Endothelial cell of umbilical vein (primary cell): Measurements from ENCODE around the gene CCDC12. TPM values are rescaled to one million over a fixed set of nuclear protein-coding genes. Genes with fewer than 3 reads are reported as not detected.

Experiments used
- BruUV-seq: library from RNA; stranded (reverse); fragments of 400-500 nt; replicated peaks from 2 replicates; lab custom pipeline; 2021; lab: Mats Ljungman, UMichigan
- CTCF ChIA-PET: fragments of 300-600, 350-600 bp; sonication (Branson Sonifier 250); formaldehyde crosslinking; loops from one replicate; lab custom pipeline; 2021; ENCODE audit warnings: antibody characterized with exemption, inconsistent platforms; lab: Charles Lee
- POLR2A ChIA-PET: fragments of 300-600, 350-600 bp; sonication (Branson Sonifier 250); formaldehyde crosslinking; loops from one replicate; lab custom pipeline; 2021; ENCODE audit warnings: antibody characterized with exemption, inconsistent platforms; lab: Charles Lee
- DNase-seq: peaks from one replicate; pipeline ENCODE4 v3.0.0-alpha.2; 2011; ENCODE audit warnings: low read depth, low spot score
- FAIRE-seq: peaks from 2 replicates; lab custom pipeline; 2011; peaks lifted over from hg19 to GRCh38; lab: Jason Lieb, UNC
- H2AFZ ChIP-seq: 2 replicates; pipeline ENCODE4 v1.6.0; 2012; ENCODE audit warnings: low read depth, low read length, control low read depth, inconsistent platforms
- H3K27ac ChIP-seq: 2 replicates; pipeline ENCODE4 v1.5.1; 2011; ENCODE audit warnings: low read depth, mild to moderate bottlenecking, control low read depth, low read length, moderate library complexity; ENCODE audit not compliant: insufficient read depth
- H3K27me3 ChIP-seq, 2 experiments: 2 replicates each; pipeline versions ENCODE4 v1.6.0 to v1.6.1; 2011; ENCODE audit warnings: low read length in 2 of 2, mixed read lengths in 1 of 2; ENCODE audit not compliant: control insufficient read depth in 2 of 2, insufficient read depth in 2 of 2
- H3K36me3 ChIP-seq, 2 experiments: 2 replicates in 1 of 2; 3 replicates in 1 of 2; pipeline ENCODE4 v1.5.1; 2011; ENCODE audit warnings: low read length in 2 of 2, mild to moderate bottlenecking in 1 of 2, moderate library complexity in 1 of 2; ENCODE audit not compliant: control insufficient read depth in 2 of 2, insufficient read depth in 2 of 2; ENCODE audit errors: extremely low read depth in 1 of 2
- H3K4me1 ChIP-seq: 3 replicates; pipeline ENCODE4 v1.5.1; 2011; ENCODE audit warnings: mild to moderate bottlenecking, low read length; ENCODE audit not compliant: control insufficient read depth, insufficient read depth; ENCODE audit errors: extremely low read depth
- H3K4me2 ChIP-seq: 2 replicates; pipeline ENCODE4 v1.6.1; 2011; ENCODE audit warnings: low read length, control low read depth, mixed read lengths; ENCODE audit not compliant: insufficient read depth
- H3K4me3 ChIP-seq, 3 experiments: fragments of 200-600 bp in 1 of 3; sonication (generic), shearing (Covaris generic) in 1 of 3; replicated peaks in 1 of 3; 2 replicates each; pipeline ENCODE4 v1.5.1; 2011 to 2016; ENCODE audit warnings: control low read depth in 3 of 3, low read length in 3 of 3, mild to moderate bottlenecking in 2 of 3, inconsistent platforms in 1 of 3, low read depth in 1 of 3, moderate library complexity in 1 of 3; ENCODE audit not compliant: insufficient read depth in 1 of 3
- H3K79me2 ChIP-seq: 2 replicates; pipeline ENCODE4 v1.6.0; 2012; ENCODE audit warnings: low read length, inconsistent platforms; ENCODE audit not compliant: control insufficient read depth, insufficient read depth
- H3K9ac ChIP-seq: replicated peaks from 2 replicates; pipeline ENCODE3; 2011; ENCODE audit warnings: low read length, control low read depth; ENCODE audit not compliant: insufficient read depth; ENCODE audit errors: extremely low read depth
- H3K9me1 ChIP-seq: replicated peaks from 3 replicates; pipeline ENCODE4 v1.6.0; 2011; ENCODE audit warnings: mild to moderate bottlenecking, low read length; ENCODE audit not compliant: control insufficient read depth, insufficient read depth; ENCODE audit errors: extremely low read depth
- H3K9me3 ChIP-seq: replicated peaks from 2 replicates; pipeline ENCODE4 v1.5.1; 2012; ENCODE audit warnings: low read length, inconsistent platforms; ENCODE audit not compliant: control insufficient read depth, insufficient read depth
- H4K20me1 ChIP-seq: replicated peaks from 2 replicates; pipeline ENCODE3; 2011; ENCODE audit warnings: mild to moderate bottlenecking, low read length; ENCODE audit not compliant: control insufficient read depth, insufficient read depth; ENCODE audit errors: extremely low read depth
- CTCF ChIP-seq, 2 donors: IDR thresholded peaks; 1 replicate in 1 of 2; 2 replicates in 1 of 2; pipeline ENCODE4 v1.5.1; 2011; ENCODE audit warnings: low read length in 2 of 2, mild to moderate bottlenecking in 2 of 2, moderate library complexity in 2 of 2, control low read depth in 1 of 2, inconsistent platforms in 1 of 2, low read depth in 1 of 2; ENCODE audit not compliant: insufficient read depth in 1 of 2; ENCODE audit errors: extremely low read depth in 1 of 2
- EZH2 ChIP-seq: IDR thresholded peaks from 2 replicates; pipeline ENCODE4 v1.6.1; 2012; ENCODE audit warnings: borderline replicate concordance, low read depth, mild to moderate bottlenecking, moderate library complexity, low read length, inconsistent platforms; ENCODE audit not compliant: severe bottlenecking
- FOS ChIP-seq: IDR thresholded peaks from 2 replicates; pipeline ENCODE4 v1.6.1; 2011; ENCODE audit warnings: mild to moderate bottlenecking, low read length, moderate library complexity, borderline replicate concordance; ENCODE audit not compliant: insufficient read depth
- GATA2 ChIP-seq: IDR thresholded peaks from 2 replicates; pipeline ENCODE4 v1.7.0; 2011; ENCODE audit warnings: low read depth, mild to moderate bottlenecking, moderate library complexity, mixed read lengths, low read length; ENCODE audit not compliant: insufficient read length, insufficient read depth
- JUN ChIP-seq: IDR thresholded peaks from 2 replicates; pipeline ENCODE4 v1.6.1; 2011; ENCODE audit warnings: borderline replicate concordance, low read depth; ENCODE audit not compliant: insufficient read length, insufficient read depth
- MAX ChIP-seq: IDR thresholded peaks from 2 replicates; pipeline ENCODE4 v1.6.1; 2011; ENCODE audit not compliant: insufficient read depth, insufficient read length
- MYC ChIP-seq: IDR thresholded peaks from one replicate; pipeline ENCODE4 v1.6.1; 2011; ENCODE audit warnings: mild to moderate bottlenecking, low read depth, low read length
- POLR2AphosphoS5 ChIP-seq: IDR thresholded peaks from 2 replicates; pipeline ENCODE4 v1.6.1; 2012; ENCODE audit warnings: low read depth, mild to moderate bottlenecking, control low read depth, low read length, moderate library complexity; ENCODE audit not compliant: insufficient read depth
- dilution Hi-C: fragments of 300-500 bp; cut with MboI; formaldehyde crosslinking; loops from one replicate; pipeline ENCODE4 v1.15.0; 2019; ENCODE audit warnings: low sequenced_read_pairs; ENCODE audit not compliant: extremely low pct_ligation_motif_present
- intact Hi-C: fragments of 100-400 bp; cut with micrococcal nuclease; formaldehyde crosslinking; loops from one replicate; pipeline ENCODE4 v1.10.0; 2022
- polyA plus RNA-seq, 4 experiments: library from polyadenylated mRNA; depleted of rRNA in 3 of 4; stranded (reverse) in 3 of 4; unstranded in 1 of 4; fragments of >200 nt; gene quantifications; 2 replicates each; pipeline versions ENCODE4 v1.2.1 to v1.2.3, GENCODE V29; 2011 to 2012; ENCODE audit warnings: missing spikeins in 1 of 4
- total RNA-seq: library from RNA; stranded (reverse); gene quantifications from 2 replicates; pipeline ENCODE4 v1.2.3, GENCODE V29; 2021

The CCDC12 gene
- total and polyA plus RNA-seq, 2 donors (not counting 3 experiments of a cell fraction or from before 2014, with no cell fraction given): 35.1 to 50.5 TPM

GRCh38 chr3:46995901-46996562, 19.5 kb upstream of the CCDC12 start:
- BruUV-seq: TSS peak; percentile 11
- ChIA-PET POLR2A (no interaction called here), CTCF (interaction anchor here (4.8 kb wide), 1 partner anchor 73 kb away, joined by 50 read pairs; no protein-coding TSS in a partner anchor)
- DNase-seq (no peak), FAIRE-seq (no peak)
- Histone ChIP-seq H3K79me2 (no peaks in the 10 kb centered on the region), H3K36me3 (peaks cover 0 to 21% of the 10 kb centered on the region in 2 experiments), H3K4me1 (no peaks in the 10 kb centered on the region), H3K4me3 (no peak overlapping the region), H2AFZ (no peak overlapping the region), H3K9me3 (no peaks in the 10 kb centered on the region), H3K4me2 (no peak overlapping the region), H3K9ac (no peak overlapping the region), H3K9me1 (no peaks in the 10 kb centered on the region), H4K20me1 (no peaks in the 10 kb centered on the region), H3K27me3 (no peaks in the 10 kb centered on the region), H3K27ac (no peak overlapping the region)
- dilution Hi-C loops: no loop called here
- intact Hi-C loops: loop anchor here (10.0 kb wide), 1 partner anchor 291 kb away; the partner anchor contains the start of gene TMIE
- no peak for TF ChIP-seq CTCF (IDR thresholded peaks at IDR 0.05; ENCODE audit: extremely low read depth in 1 of 2, insufficient read depth in 1 of 2, low read depth in 1 of 2, low read length in 2 of 2)
- TF ChIP-seq JUN: no peak
- no peak for TF ChIP-seq EZH2
- no peak for TF ChIP-seq FOS
- TF ChIP-seq MAX: no peak
- TF ChIP-seq POLR2AphosphoS5: no peak
- no peak for TF ChIP-seq GATA2
- no peak for TF ChIP-seq MYC
